ENCODE data around the gene C2orf76. TPM values are rescaled to one million over a fixed set of nuclear protein-coding genes. Genes with fewer than 3 reads are reported as not detected.
A peak's percentile ranks its signal among the peaks of the same experiment; 100 is the strongest.

The C2orf76 gene
- total RNA-seq, 8 experiments from 2014 or later = 9.5 to 25.1 (median 13.3) TPM

- in situ Hi-C loops (cut with MboI; ENCODE audit: low pct_unique_long_range_greater_than_20kb in 2 of 9, low sequenced_read_pairs in 9 of 9, unreplicated experiment in 9 of 9) = loop anchor here in 1 of 9 experiments (25.0 kb wide), 1 partner anchor 378 kb away; no protein-coding TSS in a partner anchor
- peak; percentile 67 to 94 (median 84) for ATAC-seq (replicated peaks in 6 of 8)
- 18 to 100% (median 63%) methylated on average over 1 to 7 of the region's 13 CpGs; no CpG with 5 or more reads in 2 of the 10 experiments for WGBS, 10 experiments
- H3K4me1 ChIP-seq (replicated peaks in 1 of 2) = no peaks in the 10 kb centered on the region
- H3K4me3 ChIP-seq = no peak overlapping the region
- no peak overlapping the region for H3K27ac ChIP-seq
These were observed 101.6 kb downstream of the C2orf76 start for GRCh38 chr2:119264781-119265692.

GRCh38 chr2:119263656-119264055 lies 103.0 kb downstream of the C2orf76 start:
- 20 to 60% (median 42%) methylated on average over 1 to 5 of the region's 5 CpGs; no CpG with 5 or more reads in 3 of the 10 experiments for WGBS, 10 experiments
- ATAC-seq (replicated peaks in 6 of 8) = peak in 3 of 8 experiments; percentile 19 to 56 (median 46)
- peaks cover 6 to 11% of the 10 kb centered on the region in 2 donors for H3K4me1 ChIP-seq (replicated peaks in 1 of 2)
- H3K27ac ChIP-seq = no peak overlapping the region
- no peak overlapping the region for H3K4me3 ChIP-seq
- in situ Hi-C loops (cut with MboI; ENCODE audit: low pct_unique_long_range_greater_than_20kb in 2 of 9, low sequenced_read_pairs in 9 of 9, unreplicated experiment in 9 of 9) = loop anchor here in 1 of 9 experiments (25.0 kb wide), 1 partner anchor 376 kb away; no protein-coding TSS in a partner anchor

- ATAC-seq (replicated peaks in 6 of 8) = no peak
- WGBS, 10 experiments = 91 to 100% (median 95%) methylated on average over 4 to 16 of the region's 23 CpGs; no CpG with 5 or more reads in 4 of the 10 experiments
- H3K4me1 ChIP-seq (replicated peaks in 1 of 2) = peaks cover 6 to 11% of the 10 kb centered on the region in 2 donors
- no peak overlapping the region for H3K27ac ChIP-seq
- in situ Hi-C loops (cut with MboI; ENCODE audit: low pct_unique_long_range_greater_than_20kb in 2 of 9, low sequenced_read_pairs in 9 of 9, unreplicated experiment in 9 of 9) = loop anchor here in 1 of 9 experiments (25.0 kb wide), 1 partner anchor 376 kb away; no protein-coding TSS in a partner anchor
- no peak overlapping the region for H3K4me3 ChIP-seq
These were observed 103.6 kb downstream of the C2orf76 start for GRCh38 chr2:119263025-119263424.

DNA sequence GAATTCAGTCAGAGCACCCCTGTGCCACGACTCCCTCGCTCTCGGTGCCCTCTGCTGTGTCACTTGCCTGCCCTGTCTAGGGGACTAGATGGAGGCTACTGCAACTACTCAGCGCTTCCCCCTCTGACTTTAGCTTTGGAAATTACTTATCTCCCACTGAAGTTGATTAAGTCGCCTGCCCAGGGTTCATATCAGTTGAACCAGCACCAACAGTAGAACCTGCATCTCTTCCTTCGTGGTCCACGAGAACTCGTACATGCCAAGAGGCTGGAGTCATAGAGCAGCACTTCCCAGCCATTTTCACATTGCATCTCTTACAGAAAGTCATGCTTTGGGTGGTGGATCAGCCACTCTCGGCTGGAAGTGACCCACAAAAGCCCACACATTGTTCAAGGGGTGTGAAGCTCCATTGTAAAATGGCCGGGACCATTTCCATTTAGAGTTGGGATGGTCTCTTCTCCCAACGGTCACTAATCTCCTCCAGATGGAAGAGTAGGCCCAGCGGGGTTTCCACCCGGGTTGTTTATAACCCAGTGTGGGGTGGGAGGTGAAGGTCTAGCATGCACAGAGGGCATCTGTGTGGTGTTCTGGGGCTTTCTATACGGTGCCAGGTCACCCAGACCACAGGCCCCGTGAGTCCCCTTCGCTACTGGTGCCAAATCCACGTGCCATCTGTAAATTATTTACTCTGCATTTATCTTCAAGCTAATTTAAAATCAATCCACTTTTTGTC lies 105.0 kb downstream of the C2orf76 start:
- no peak overlapping the region for H3K4me3 ChIP-seq

GRCh38 chr2:119260646-119261492 lies 105.8 kb downstream of the C2orf76 start:
- Histone ChIP-seq H3K27ac (no peak overlapping the region), H3K4me3 (no peak overlapping the region), H3K4me1 (replicated peaks in 1 of 2) (peaks cover 18 to 25% of the 10 kb centered on the region in 2 donors)
- in situ Hi-C loops (cut with MboI; ENCODE audit: low pct_unique_long_range_greater_than_20kb in 2 of 9, low sequenced_read_pairs in 9 of 9, unreplicated experiment in 9 of 9) = loop anchor here in 1 of 9 experiments (25.0 kb wide), 1 partner anchor 374 kb away; no protein-coding TSS in a partner anchor
- 21 to 100% (median 71%) methylated on average over 1 to 7 of the region's 11 CpGs; no CpG with 5 or more reads in 2 of the 10 experiments for WGBS, 10 experiments
- ATAC-seq (replicated peaks in 6 of 8) = no peak

More for the DNA sequence above, 105.0 kb downstream of the C2orf76 start:
- in situ Hi-C loops (cut with MboI; ENCODE audit: low pct_unique_long_range_greater_than_20kb in 2 of 9, low sequenced_read_pairs in 9 of 9, unreplicated experiment in 9 of 9) = loop anchor here in 1 of 9 experiments (25.0 kb wide), 1 partner anchor 374 kb away; no protein-coding TSS in a partner anchor
- Histone ChIP-seq H3K27ac (no peak overlapping the region), H3K4me1 (replicated peaks in 1 of 2) (peaks cover 10 to 19% of the 10 kb centered on the region in 2 donors)
- WGBS, 10 experiments = 0 to 91% (median 82%) methylated on average over 1 to 15 of the region's 17 CpGs; no CpG with 5 or more reads in 2 of the 10 experiments
- ATAC-seq (replicated peaks in 6 of 8) = no peak

DNA sequence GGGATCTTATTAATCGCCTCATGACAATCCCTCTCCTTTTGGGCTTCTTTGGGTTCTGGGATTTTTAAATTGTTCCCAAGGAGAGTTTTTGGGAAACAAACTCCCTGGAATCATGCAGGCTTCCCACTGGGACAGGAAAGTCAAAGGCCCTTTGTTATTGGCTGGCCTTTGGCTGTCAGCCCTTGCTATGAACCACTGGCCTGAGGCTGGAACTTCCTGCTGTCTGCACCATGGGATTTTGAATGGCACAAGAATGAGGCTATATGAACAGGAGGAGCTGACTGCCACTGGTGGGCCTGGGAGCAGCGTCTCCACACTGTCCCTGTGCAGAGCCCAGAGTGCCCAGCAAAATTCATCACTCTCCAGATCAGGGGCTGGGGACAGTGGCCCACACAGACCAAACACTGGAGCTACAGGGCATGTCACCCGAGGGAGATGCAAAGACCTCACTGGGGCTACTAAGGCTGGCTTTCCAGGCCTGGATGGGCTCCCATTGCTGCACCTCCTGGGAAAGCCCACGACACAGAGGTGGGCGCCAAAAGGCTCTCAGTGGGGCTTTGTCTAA lies 107.3 kb downstream of the C2orf76 start:
- no peak overlapping the region for H3K4me3 ChIP-seq
- 60 to 100% (median 100%) methylated on average over 1 to 2 of the region's 5 CpGs; no CpG with 5 or more reads in 5 of the 10 experiments for WGBS, 10 experiments

GRCh38 chr2:119257198-119257597 lies 109.4 kb downstream of the C2orf76 start:
- H3K4me3 ChIP-seq = no peak overlapping the region
- 76 to 100% (median 89%) methylated on average over 1 to 7 of the region's 9 CpGs for WGBS, 10 experiments
- peaks cover 20 to 30% of the 10 kb centered on the region in 2 donors for H3K4me1 ChIP-seq (replicated peaks in 1 of 2)
- in situ Hi-C loops (cut with MboI; ENCODE audit: low pct_unique_long_range_greater_than_20kb in 2 of 9, low sequenced_read_pairs in 9 of 9, unreplicated experiment in 9 of 9) = loop anchor here in 1 of 9 experiments (25.0 kb wide), 1 partner anchor 370 kb away; no protein-coding TSS in a partner anchor
- ATAC-seq (replicated peaks in 6 of 8) = no peak
- H3K27ac ChIP-seq = no peak overlapping the region

More for the DNA sequence above, 107.3 kb downstream of the C2orf76 start:
- Histone ChIP-seq H3K4me1 (replicated peaks in 1 of 2) (peaks cover 20 to 25% of the 10 kb centered on the region in 2 donors), H3K27ac (no peak overlapping the region)
- no peak for ATAC-seq (replicated peaks in 6 of 8)
- in situ Hi-C loops (cut with MboI; ENCODE audit: low pct_unique_long_range_greater_than_20kb in 2 of 9, low sequenced_read_pairs in 9 of 9, unreplicated experiment in 9 of 9) = loop anchor here in 1 of 9 experiments (25.0 kb wide), 1 partner anchor 372 kb away; no protein-coding TSS in a partner anchor

GRCh38 chr2:119256582-119256921 lies 110.1 kb downstream of the C2orf76 start:
- H3K4me1 ChIP-seq (replicated peaks in 1 of 2) = peaks cover 20 to 30% of the 10 kb centered on the region in 2 donors

DNA sequence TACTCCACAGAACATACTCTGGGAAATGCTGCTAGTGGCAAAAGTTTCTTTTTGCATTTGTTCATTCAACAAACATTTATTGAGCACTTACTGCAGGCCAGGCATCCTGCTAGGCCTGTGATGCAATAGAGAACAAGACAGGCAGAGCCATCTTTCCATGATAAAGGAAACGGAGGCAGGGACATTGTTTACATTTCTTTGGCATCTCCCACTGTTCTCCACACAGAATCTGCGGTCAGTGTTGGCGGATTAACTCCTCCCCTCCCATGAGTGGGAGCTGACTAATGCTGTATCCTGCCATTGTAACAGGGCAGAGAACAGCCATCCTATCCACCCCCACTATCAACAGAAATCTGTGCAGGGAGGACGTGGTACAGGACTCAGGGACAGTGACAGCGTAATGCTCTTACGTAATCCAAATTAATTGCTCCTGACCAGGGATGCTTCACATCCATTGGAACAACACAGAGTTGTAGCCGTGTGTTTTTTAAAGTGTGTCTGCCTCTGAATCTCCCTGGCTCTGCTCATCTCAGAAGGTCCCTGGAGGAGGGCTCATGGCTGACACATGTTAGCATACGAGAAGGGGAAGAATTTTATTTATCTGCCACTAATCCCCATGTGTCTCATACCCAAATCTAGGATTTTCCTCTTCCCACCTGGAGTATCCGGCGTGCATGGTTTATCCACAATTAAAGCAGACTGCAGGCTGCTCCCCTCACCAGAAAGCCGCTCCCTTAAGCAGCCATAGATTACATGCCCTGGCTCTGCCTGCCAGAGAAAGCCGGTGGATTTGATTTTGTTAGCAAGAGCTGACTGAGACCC lies 110.7 kb downstream of the C2orf76 start:
- Histone ChIP-seq H3K4me1 (replicated peaks in 1 of 2) (peaks cover 20 to 30% of the 10 kb centered on the region in 2 donors), H3K4me3 (peak overlapping the region in 1 of 5 donors; percentile 3), H3K27ac (peak overlapping the region; percentile 86 to 90)
- in situ Hi-C loops (cut with MboI; ENCODE audit: low pct_unique_long_range_greater_than_20kb in 2 of 9, low sequenced_read_pairs in 9 of 9, unreplicated experiment in 9 of 9) = loop anchor here in 1 of 9 experiments (25.0 kb wide), 1 partner anchor 369 kb away; no protein-coding TSS in a partner anchor
- 20 to 83% (median 28%) methylated on average over 1 to 7 of the region's 12 CpGs for WGBS, 10 experiments
- ATAC-seq (replicated peaks in 6 of 8) = peak in 7 of 8 experiments; percentile 56 to 91 (median 89)

More at GRCh38 chr2:119256582-119256921, 110.1 kb downstream of the C2orf76 start:
- Histone ChIP-seq H3K4me3 (no peak overlapping the region), H3K27ac (peak overlapping the region; percentile 86 to 90)
- 17 to 39% (median 31%) methylated on average over 2 of the region's 2 CpGs; no CpG with 5 or more reads in 7 of the 10 experiments for WGBS, 10 experiments
- in situ Hi-C loops (cut with MboI; ENCODE audit: low pct_unique_long_range_greater_than_20kb in 2 of 9, low sequenced_read_pairs in 9 of 9, unreplicated experiment in 9 of 9) = loop anchor here in 1 of 9 experiments (25.0 kb wide), 1 partner anchor 369 kb away; no protein-coding TSS in a partner anchor
- no peak for ATAC-seq (replicated peaks in 6 of 8)

DNA sequence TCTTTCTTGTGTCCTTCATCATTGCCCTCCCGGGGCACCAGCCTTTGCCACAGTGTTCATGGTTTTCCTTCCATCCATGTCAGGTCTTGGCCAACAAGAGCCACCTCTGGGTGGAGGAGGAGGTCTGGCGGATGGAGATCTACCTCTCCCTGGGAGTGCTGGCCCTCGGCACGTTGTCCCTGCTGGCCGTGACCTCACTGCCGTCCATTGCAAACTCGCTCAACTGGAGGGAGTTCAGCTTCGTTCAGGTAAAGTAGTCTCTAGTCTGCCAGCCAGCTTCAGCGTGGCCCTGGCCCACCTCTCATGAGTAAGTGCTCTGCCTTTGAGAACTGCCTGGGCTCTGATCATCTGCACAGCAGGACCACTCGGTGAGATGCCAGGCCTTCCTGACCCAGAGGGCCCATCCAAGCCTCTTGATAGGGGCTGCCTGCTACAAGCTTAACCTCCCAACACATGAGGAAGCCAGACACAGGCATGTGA lies 112.0 kb downstream of the C2orf76 start:
- H3K27ac ChIP-seq = no peak overlapping the region
- no peak overlapping the region for H3K4me3 ChIP-seq
- 83 to 100% (median 93%) methylated on average over 1 to 4 of the region's 10 CpGs; no CpG with 5 or more reads in 5 of the 10 experiments for WGBS, 10 experiments
- no peak for ATAC-seq (replicated peaks in 6 of 8)
- in situ Hi-C loops (cut with MboI; ENCODE audit: low pct_unique_long_range_greater_than_20kb in 2 of 9, low sequenced_read_pairs in 9 of 9, unreplicated experiment in 9 of 9) = loop anchor here in 1 of 9 experiments (25.0 kb wide), 1 partner anchor 367 kb away; no protein-coding TSS in a partner anchor
- peaks cover 29 to 35% of the 10 kb centered on the region in 2 donors for H3K4me1 ChIP-seq (replicated peaks in 1 of 2)

All from motor neuron (in vitro differentiated cells).